ENCODE results near the gene CCDC85C. TPM values are rescaled to one million over a fixed set of nuclear protein-coding genes. Genes with fewer than 3 reads are reported as not detected.

Gene CCDC85C
- total RNA-seq, result 10 to 100 TPM; 10.0 to 10.9 TPM

DNA sequence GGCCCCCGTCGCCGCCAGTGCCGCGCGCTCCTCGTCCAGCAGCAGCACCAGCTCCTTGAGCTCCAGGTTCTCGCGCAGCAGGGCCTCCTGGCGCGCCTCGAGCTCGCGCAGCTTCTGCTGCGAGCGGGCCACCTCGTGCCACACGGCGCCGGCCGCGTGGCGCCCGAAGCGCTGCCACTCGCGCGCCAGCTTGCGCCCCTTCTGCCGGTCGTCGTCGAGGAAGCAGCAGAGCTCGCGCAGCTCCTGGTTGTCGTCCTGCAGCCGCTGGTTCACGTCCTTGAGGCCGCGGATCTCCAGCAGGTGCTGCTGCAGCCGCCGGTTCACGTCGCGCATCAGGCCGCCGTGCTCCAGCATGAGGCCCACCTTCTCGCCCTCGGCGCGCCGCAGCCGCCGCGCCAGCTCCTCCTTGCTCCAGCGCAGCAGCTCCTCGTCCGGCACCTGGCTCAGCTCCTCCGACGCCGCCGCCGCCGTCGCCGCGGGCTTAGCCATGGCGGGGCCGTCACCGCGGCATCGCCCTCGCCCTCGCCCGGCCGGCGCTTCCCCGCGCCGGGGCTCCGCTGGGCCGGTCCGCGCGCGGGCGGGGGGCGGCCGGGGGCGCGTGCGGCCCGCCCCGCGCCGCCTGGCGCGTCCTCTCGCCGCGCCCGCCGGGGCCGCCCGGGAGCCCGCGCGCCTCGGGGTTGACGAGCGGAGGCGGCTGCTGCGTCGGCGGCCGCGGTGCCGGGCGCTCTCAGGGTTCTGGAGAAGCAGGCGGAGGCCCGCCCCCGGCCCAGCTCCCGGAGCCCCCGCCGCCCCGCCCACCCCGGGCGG, at the start of gene CCDC85C:
Gene CCDC85C, minus strand, starts transcription at position 737 of the 807 bp plus-strand sequence. Its CDS starts 248 bp downstream, at position 489.
- ChIA-PET CTCF (interaction anchor here (0.9 to 2.7 kb wide), 3 partner anchors 10 to 33 kb away, joined by 3 to 9 read pairs (median 3); no protein-coding TSS in a partner anchor), POLR2A (interaction anchor here (0.6 kb wide), 1 partner anchor 296 kb away, joined by 3 read pairs; no protein-coding TSS in a partner anchor)
- Mint-ChIP-seq H3K9me3 (no peaks in the 10 kb centered on the region), H3K36me3 (ENCODE audit: low read depth) (peaks cover 1% of the 10 kb centered on the region), H3K27ac (peak within 1 kb of the TSS; percentile 92), H3K4me1 (peaks cover 20% of the 10 kb centered on the region), H3K27me3 (peaks cover 12% of the 10 kb centered on the region), H3K4me3 (peak within 1 kb of the TSS; percentile 87)
- DNase-seq, result peak; percentile 42

DNA sequence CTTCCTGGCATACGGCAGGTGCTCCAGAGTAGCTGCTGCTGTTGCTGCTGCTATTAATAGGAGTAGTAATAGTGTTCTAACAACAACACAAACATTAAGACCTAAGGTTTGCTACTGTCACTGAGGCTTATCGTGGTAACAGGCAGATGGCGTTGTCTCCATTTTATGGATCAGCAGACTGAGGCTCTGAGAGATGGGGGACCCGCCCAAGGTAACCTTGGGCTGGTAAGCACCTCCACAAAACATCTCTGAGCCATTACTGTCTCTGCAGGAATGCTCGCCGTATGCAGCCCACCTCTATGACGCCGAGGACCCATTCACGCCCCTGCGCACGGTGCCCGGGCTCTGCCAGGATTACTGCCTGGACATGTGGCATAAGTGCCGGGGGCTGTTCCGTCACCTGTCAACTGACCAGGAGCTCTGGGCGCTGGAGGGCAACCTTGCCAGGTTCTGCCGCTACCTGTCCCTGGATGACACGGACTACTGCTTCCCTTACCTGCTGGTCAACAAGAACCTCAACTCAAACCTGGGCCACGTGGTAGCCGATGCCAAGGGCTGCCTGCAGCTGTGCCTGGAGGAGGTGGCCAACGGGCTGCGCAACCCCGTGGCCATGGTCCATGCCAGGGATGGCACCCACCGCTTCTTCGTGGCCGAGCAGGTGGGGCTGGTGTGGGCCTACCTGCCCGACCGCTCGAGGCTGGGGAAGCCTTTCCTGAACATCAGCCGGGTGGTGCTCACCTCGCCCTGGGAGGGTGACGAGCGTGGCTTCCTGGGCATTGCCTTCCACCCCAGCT, 48.1 kb upstream of the CCDC85C start:
- no peak for DNase-seq
- Mint-ChIP-seq H3K36me3 (ENCODE audit: low read depth) (no peaks in the 10 kb centered on the region), H3K27me3 (peaks cover 9% of the 10 kb centered on the region)

DNA sequence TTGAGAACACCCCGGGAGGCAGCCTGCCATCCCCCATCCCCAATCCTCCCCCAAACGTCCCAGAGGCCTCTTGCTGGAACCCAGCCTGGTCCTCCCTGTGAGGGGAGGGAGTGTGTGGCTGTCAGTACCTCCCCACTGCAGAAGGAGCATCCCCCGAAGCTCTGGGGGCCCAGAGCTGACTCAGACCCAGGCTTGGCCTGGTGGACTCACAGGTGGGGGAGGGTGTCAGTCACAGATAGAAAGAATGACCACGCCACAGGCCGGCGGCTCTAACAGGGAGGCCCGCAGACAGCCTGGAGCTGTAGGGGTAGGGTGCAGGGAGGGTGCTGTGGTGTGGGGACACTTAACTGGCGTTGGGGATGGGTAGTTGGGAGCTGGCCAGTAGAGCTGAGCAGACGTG, 46.2 kb upstream of the CCDC85C start:
- no peak for DNase-seq
- POLR2A ChIA-PET, result no interaction called here
- CTCF ChIA-PET, result interaction anchor here (0.6 to 1.1 kb wide), 2 partner anchors 18 to 76 kb away, joined by 3 read pairs; no protein-coding TSS in a partner anchor
- H3K27me3 Mint-ChIP-seq, result peaks cover 15% of the 10 kb centered on the region
- no peak overlapping the region for H3K27ac Mint-ChIP-seq
- H3K4me3 Mint-ChIP-seq, result no peak overlapping the region
- H3K36me3 Mint-ChIP-seq (ENCODE audit: low read depth), result no peaks in the 10 kb centered on the region
- no peaks in the 10 kb centered on the region for H3K9me3 Mint-ChIP-seq
- H3K4me1 Mint-ChIP-seq, result no peaks in the 10 kb centered on the region

More for the DNA sequence above, 48.1 kb upstream of the CCDC85C start:
- Mint-ChIP-seq H3K4me3 (no peak overlapping the region), H3K9me3 (no peaks in the 10 kb centered on the region), H3K4me1 (no peaks in the 10 kb centered on the region), H3K27ac (no peak overlapping the region)
- ChIA-PET CTCF (no interaction called here), POLR2A (no interaction called here)

DNA sequence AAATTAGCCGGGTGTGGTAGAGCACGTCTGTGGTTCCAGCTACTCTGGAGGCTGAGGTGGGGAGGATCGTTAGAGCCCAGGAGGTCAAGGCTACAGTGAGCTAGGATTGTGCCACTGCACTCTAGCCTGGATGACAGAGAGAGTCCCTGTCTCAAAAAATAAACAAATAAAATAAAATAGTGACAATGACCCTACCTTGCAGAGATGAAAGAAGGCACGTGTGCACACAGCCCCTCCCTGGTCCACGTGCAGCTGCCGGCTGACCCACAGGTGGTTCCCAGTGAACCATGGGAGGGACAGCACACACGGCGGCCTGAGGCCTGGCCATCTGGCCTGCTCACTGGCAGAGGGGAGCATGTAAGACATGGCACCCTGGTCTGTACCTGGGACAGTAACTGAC, 45.6 kb upstream of the CCDC85C start:
- H3K9me3 Mint-ChIP-seq, result no peaks in the 10 kb centered on the region
- DNase-seq, result no peak
- H3K36me3 Mint-ChIP-seq (ENCODE audit: low read depth), result no peaks in the 10 kb centered on the region
- ChIA-PET POLR2A (no interaction called here), CTCF (no interaction called here)
- no peaks in the 10 kb centered on the region for H3K4me1 Mint-ChIP-seq
- H3K4me3 Mint-ChIP-seq, result no peak overlapping the region
- no peak overlapping the region for H3K27ac Mint-ChIP-seq
- H3K27me3 Mint-ChIP-seq, result peaks cover 14% of the 10 kb centered on the region

DNA sequence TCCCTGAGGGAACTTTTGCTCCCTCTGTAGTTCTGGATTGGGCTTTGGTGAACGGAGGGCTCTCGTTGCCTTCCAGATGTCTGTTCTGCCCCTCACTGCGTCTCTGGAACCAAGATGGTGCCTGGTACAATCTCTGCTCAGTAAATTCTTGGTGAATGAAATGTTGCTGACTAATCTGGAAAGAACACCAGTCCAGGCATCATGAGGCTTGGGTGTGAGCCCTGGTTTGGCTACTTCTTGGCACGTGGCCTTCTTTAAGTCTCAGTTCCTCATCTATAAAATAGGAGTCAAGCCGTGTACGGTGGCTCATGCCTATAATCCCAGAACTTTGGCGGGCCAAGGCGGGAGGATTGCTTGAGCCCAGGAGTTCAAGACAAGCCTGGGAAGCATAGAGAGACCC, 45.2 kb upstream of the CCDC85C start:
- H3K27ac Mint-ChIP-seq, result no peak overlapping the region
- H3K9me3 Mint-ChIP-seq, result no peaks in the 10 kb centered on the region
- H3K36me3 Mint-ChIP-seq (ENCODE audit: low read depth), result no peaks in the 10 kb centered on the region
- CTCF ChIA-PET, result no interaction called here
- POLR2A ChIA-PET, result no interaction called here
- no peak overlapping the region for H3K4me3 Mint-ChIP-seq
- no peak for DNase-seq
- no peaks in the 10 kb centered on the region for H3K4me1 Mint-ChIP-seq
- peaks cover 11% of the 10 kb centered on the region for H3K27me3 Mint-ChIP-seq

DNA sequence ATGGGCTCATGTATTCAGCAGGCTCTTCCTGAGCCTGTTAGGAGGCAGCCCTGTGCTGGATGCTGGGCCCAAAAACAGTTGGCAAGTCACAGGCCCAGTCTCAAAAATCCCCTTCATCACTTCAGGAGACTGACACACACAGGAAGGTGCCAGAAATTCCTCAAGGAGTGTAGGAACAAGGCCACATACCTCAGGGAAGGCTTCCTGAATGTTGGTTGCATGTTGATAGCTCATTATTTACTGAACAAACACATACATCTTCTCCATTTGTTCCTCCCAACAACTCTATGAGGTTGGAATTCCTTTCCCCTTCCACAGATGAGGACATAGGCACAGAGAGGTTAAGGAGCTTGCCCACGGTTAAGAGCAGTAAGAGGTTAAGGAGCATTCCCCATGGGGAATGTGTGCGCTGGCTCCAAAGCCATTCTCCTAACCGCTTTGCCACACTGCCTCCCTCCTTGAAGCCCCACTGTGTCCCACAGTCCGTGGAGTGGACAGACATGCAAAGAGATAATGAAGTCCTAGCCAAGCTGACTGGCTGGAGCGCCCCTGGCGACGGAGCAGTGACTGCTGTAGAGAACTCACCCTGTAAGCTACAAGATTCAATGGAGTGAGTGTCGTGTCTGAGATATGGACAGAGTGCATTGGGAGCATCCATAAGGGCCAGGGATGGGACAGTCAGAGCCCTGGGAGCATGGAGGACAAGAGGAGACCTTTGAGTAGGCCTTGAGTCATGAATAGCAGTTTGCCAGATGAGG, 44.2 kb upstream of the CCDC85C start:
- Mint-ChIP-seq H3K4me1 (no peaks in the 10 kb centered on the region), H3K9me3 (no peaks in the 10 kb centered on the region), H3K36me3 (ENCODE audit: low read depth) (no peaks in the 10 kb centered on the region), H3K27me3 (peaks cover 22% of the 10 kb centered on the region), H3K4me3 (no peak overlapping the region), H3K27ac (no peak overlapping the region)
- no peak for DNase-seq
- POLR2A ChIA-PET, result no interaction called here
- CTCF ChIA-PET, result no interaction called here

DNA sequence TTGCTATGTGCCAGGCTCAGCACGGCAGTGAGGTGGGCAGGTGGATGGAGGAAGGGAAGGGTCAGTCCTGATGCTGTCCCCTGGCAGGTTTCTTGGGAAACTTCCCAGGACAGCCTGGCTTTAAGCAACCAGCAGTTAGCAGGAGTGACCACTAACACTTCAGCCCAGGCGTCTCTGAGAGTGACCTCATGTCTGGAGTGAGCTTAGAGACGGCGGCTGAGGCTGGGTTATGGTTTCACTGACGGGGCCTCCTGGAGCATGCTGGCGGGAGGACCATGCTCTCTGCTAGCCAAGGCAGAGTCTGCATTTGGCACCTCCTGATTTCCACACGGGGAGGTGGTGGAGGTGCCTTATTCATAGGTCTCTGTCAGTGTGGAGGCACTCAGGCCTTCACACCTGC, 43.4 kb upstream of the CCDC85C start:
- Mint-ChIP-seq H3K27ac (no peak overlapping the region), H3K27me3 (peaks cover 23% of the 10 kb centered on the region), H3K4me1 (no peaks in the 10 kb centered on the region), H3K4me3 (no peak overlapping the region), H3K36me3 (ENCODE audit: low read depth) (no peaks in the 10 kb centered on the region), H3K9me3 (no peaks in the 10 kb centered on the region)
- no peak for DNase-seq
- CTCF ChIA-PET, result no interaction called here
- POLR2A ChIA-PET, result no interaction called here

DNA sequence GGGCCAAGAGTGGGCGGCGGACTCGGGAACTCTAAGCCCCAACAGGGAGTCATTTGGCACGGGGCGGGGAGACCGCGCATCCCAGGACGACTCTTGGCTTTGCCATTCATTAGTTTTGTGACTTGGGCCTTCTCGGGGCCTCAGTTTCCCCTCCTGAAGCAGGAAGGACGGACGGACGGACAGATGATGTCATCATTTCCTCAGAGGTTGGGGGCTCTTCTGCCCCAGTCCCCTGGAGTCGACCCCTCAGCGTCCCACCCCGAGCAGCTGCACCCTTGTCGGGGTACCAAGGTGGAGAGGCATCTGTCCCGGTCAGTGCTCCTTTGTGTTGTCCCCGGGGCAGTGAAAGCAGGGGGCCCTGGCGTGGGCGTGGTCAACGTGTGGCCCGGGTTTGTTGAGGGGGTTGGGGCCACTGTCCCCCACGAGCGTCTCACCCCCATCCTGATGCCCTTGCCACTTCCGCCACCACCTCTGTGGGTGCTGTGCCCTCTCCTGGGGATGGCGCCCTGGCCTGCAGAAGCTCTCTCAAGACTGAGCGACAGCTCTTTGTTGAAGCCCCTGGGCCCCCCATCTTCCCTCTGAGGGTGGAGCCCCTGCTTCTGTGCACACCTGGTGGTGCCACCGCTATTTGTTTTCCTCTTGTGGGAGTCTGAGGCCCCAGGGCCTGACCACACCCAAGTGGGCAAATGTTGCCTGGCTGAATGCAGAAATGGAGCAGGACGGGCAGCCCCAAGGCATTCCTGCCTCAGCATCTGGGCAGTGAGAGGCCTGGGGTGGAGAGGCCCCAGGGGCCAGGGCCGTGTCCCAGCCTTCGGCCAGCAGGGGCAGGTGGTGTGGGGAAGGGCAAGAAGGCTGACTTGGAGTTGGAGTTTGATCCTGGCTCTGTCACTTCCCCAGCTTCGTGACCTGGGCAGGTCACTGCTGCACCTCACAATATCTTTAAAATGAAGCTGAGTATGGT, 41.8 kb upstream of the CCDC85C start:
- Mint-ChIP-seq H3K27ac (no peak overlapping the region), H3K36me3 (ENCODE audit: low read depth) (no peaks in the 10 kb centered on the region), H3K27me3 (peaks cover 25% of the 10 kb centered on the region), H3K4me3 (no peak overlapping the region), H3K4me1 (no peaks in the 10 kb centered on the region), H3K9me3 (no peaks in the 10 kb centered on the region)
- DNase-seq, result no peak
- POLR2A ChIA-PET, result no interaction called here
- CTCF ChIA-PET, result no interaction called here

DNA sequence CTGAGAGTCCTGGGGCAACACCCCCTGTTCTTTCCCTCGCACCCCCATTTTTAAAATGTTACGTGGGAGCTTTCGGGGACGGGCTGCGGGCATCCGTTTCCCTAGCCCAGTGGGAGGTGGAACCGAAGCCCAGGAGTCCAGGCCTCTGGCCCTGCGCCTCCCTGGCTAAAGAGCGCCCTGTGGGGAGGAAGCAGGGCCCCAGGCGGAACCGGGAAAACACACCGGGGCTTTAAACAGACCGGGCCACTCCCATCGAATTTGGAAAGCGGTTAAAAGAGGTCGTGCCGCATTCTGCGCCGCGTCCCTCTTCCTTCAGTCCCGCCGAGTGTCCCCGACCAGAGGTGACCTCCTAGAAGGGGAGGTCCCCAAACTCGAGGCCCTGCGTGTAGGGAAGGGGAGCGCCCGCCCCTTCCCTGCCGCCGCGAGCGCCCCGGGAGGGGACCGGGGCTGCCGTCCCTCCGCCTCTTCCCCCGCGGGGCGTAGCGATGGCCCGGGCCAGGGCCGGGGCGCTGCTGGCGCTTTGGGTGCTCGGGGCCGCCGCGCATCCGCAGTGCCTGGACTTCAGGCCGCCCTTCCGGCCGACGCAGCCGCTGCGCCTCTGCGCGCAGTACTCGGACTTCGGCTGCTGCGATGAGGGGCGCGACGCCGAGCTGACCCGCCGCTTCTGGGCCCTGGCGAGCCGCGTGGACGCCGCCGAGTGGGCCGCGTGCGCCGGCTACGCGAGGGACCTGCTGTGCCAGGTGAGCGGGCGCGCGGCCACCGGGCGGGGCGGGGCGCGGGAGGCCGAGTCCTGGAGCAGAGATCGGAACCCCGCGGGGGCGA, 40.9 kb upstream of the CCDC85C start, which contains the start of gene HHIPL1:
Gene HHIPL1, plus strand, starts transcription at position 407 of the 822 bp plus-strand sequence. Its CDS starts 79 bp downstream, at position 486.
- no peaks in the 10 kb centered on the region for H3K4me1 Mint-ChIP-seq
- H3K36me3 Mint-ChIP-seq (ENCODE audit: low read depth), result no peaks in the 10 kb centered on the region
- ChIA-PET CTCF (no interaction called here), POLR2A (no interaction called here)
- H3K9me3 Mint-ChIP-seq, result no peaks in the 10 kb centered on the region
- no peak within 1 kb of the TSS for H3K4me3 Mint-ChIP-seq
- no peak for DNase-seq
- H3K27ac Mint-ChIP-seq, result no peak within 1 kb of the TSS
- H3K27me3 Mint-ChIP-seq, result peaks cover 25% of the 10 kb centered on the region

DNA sequence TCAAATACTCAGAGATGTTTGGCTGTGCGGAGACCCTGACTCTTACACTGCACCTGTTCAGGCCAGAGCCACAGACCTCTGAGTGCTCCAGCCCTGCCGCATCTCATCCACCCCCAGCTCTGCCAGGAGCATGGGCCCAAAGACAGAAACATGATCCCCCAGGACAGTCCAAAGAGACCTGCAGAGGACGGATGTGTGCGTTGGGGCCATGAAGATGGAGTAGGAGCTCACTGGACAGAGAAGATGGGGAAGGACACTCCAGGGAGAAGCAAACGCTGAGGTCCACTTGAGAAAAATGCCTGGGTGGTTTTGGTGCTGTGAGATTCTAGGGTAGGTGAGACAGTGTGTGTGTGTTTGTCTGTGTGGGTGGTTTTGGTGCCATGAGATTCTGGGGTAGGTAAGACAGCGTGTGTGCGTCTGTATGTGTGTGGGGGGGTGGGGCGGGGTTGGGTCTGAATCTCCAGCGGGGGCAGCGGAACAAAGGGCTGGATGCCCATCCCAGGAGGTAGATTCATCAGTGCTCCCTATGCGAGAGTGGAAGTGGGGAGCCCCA, 40.1 kb upstream of the CCDC85C start:
- no peak overlapping the region for H3K4me3 Mint-ChIP-seq

DNA sequence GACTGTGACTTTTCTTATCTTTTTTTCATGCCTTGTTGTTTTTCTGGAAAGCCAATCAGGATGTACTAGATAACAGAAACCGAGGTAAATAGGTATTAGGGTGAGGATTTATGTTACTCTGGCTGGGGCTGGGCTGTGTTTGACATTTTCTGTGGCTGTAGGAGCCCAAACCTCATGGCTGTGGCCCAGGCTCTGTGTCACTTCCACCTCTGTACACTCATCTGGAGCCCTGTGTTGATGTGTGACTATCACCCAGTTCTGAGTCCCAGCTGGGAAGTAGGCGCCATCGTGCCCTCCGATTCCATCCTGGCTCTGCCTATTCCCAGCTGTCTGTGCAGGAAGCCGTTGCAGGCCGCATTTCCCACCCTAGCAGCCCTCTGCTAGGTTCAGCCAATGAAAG, 39.3 kb upstream of the CCDC85C start:
- DNase-seq, result no peak
- Mint-ChIP-seq H3K36me3 (ENCODE audit: low read depth) (no peaks in the 10 kb centered on the region), H3K27ac (no peak overlapping the region), H3K27me3 (peaks cover 25% of the 10 kb centered on the region), H3K4me3 (no peak overlapping the region), H3K9me3 (no peaks in the 10 kb centered on the region), H3K4me1 (no peaks in the 10 kb centered on the region)
- ChIA-PET CTCF (interaction anchor here (1.1 kb wide), 1 partner anchor 29 kb away, joined by 4 read pairs; no protein-coding TSS in a partner anchor), POLR2A (no interaction called here)

More for the DNA sequence above, 40.1 kb upstream of the CCDC85C start:
- Mint-ChIP-seq H3K4me1 (no peaks in the 10 kb centered on the region), H3K27me3 (peaks cover 25% of the 10 kb centered on the region), H3K9me3 (no peaks in the 10 kb centered on the region), H3K36me3 (ENCODE audit: low read depth) (no peaks in the 10 kb centered on the region), H3K27ac (no peak overlapping the region)
- DNase-seq, result no peak
- CTCF ChIA-PET, result no interaction called here
- POLR2A ChIA-PET, result no interaction called here

Data from activated CD4-positive, alpha-beta T cell treated with anti-CD3 and anti-CD28 coated beads, Interleukin-2, amount 10 ng/mL, durations not matched to agents 7 days and 5 days (primary cell).